GM23338 (cell line): ENCODE data around the gene EGFL7.

Source experiments
- CREB1 ChIP-seq: fragments of 250-450 bp; sonication (Bioruptor Pico); IDR thresholded peaks from 2 replicates; pipeline ENCODE4 v1.5.0; 2020; ENCODE audit warnings: low read depth, mild to moderate bottlenecking, moderate library complexity
- EZH2 ChIP-seq: fragments of 200-600 bp; sonication (generic); IDR thresholded peaks from one replicate; pipeline ENCODE4 v1.8.0; 2017; ENCODE audit warnings: antibody characterized with exemption, mild to moderate bottlenecking, low read depth; ENCODE audit not compliant: unreplicated experiment
- EZH2phosphoT487 ChIP-seq: fragments of 200-600 bp; sonication (generic); IDR thresholded peaks from one replicate; pipeline ENCODE4 v1.8.1; 2018; ENCODE audit warnings: antibody characterized with exemption; ENCODE audit not compliant: unreplicated experiment
- JUNB ChIP-seq: IDR thresholded peaks from one replicate; pipeline ENCODE4 v1.6.1; 2016; ENCODE audit warnings: antibody characterized with exemption; ENCODE audit not compliant: unreplicated experiment
- POLR2AphosphoS5 ChIP-seq: IDR thresholded peaks from 2 replicates; pipeline ENCODE4 v1.6.1; 2016; ENCODE audit warnings: antibody characterized with exemption, low read depth
- ZNF114 ChIP-seq: fragments of 250-450 bp; sonication (Bioruptor Pico); IDR thresholded peaks from 2 replicates; pipeline ENCODE4 v1.5.0; 2020; ENCODE audit warnings: mild to moderate bottlenecking, moderate library complexity
- ZNF462 ChIP-seq: fragments of 250-450 bp; sonication (Bioruptor Pico); IDR thresholded peaks from 2 replicates; pipeline ENCODE4 v1.5.0; 2020; ENCODE audit warnings: mild to moderate bottlenecking, moderate library complexity
- TF ChIP-seq, protein P1 (sequence below), 2 experiments: fragments of 200-600 bp in 1 of 2; sonication (generic) in 1 of 2; conservative IDR thresholded peaks; 2 replicates each; pipeline versions ENCODE4 v1.5.1 to v1.6.1; 2016 to 2017; ENCODE audit warnings: antibody characterized with exemption in 2 of 2, low read depth in 2 of 2, mild to moderate bottlenecking in 2 of 2, moderate library complexity in 1 of 2
- TF ChIP-seq, protein P2 (sequence below): IDR thresholded peaks from one replicate; pipeline ENCODE4 v1.6.1; 2018; ENCODE audit warnings: antibody characterized with exemption; ENCODE audit not compliant: unreplicated experiment
- TF ChIP-seq, protein P3 (sequence below): IDR thresholded peaks from 2 replicates; pipeline ENCODE4 v1.6.1; 2016; ENCODE audit warnings: antibody characterized with exemption

GRCh38 chr9:136671646-136672430, 9.1 kb downstream of the EGFL7 start:
- TF ChIP-seq ZNF114 (CRISPR knock-in tag): no peak
- TF ChIP-seq EZH2phosphoT487: no peak
- no peak for TF ChIP-seq CREB1
- TF ChIP-seq, protein P1, sequence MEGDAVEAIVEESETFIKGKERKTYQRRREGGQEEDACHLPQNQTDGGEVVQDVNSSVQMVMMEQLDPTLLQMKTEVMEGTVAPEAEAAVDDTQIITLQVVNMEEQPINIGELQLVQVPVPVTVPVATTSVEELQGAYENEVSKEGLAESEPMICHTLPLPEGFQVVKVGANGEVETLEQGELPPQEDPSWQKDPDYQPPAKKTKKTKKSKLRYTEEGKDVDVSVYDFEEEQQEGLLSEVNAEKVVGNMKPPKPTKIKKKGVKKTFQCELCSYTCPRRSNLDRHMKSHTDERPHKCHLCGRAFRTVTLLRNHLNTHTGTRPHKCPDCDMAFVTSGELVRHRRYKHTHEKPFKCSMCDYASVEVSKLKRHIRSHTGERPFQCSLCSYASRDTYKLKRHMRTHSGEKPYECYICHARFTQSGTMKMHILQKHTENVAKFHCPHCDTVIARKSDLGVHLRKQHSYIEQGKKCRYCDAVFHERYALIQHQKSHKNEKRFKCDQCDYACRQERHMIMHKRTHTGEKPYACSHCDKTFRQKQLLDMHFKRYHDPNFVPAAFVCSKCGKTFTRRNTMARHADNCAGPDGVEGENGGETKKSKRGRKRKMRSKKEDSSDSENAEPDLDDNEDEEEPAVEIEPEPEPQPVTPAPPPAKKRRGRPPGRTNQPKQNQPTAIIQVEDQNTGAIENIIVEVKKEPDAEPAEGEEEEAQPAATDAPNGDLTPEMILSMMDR (conservative IDR thresholded peaks at IDR 0.05; ENCODE audit: low read depth in 2 of 2): peak; percentile 75 to 85
- TF ChIP-seq, protein P2, sequence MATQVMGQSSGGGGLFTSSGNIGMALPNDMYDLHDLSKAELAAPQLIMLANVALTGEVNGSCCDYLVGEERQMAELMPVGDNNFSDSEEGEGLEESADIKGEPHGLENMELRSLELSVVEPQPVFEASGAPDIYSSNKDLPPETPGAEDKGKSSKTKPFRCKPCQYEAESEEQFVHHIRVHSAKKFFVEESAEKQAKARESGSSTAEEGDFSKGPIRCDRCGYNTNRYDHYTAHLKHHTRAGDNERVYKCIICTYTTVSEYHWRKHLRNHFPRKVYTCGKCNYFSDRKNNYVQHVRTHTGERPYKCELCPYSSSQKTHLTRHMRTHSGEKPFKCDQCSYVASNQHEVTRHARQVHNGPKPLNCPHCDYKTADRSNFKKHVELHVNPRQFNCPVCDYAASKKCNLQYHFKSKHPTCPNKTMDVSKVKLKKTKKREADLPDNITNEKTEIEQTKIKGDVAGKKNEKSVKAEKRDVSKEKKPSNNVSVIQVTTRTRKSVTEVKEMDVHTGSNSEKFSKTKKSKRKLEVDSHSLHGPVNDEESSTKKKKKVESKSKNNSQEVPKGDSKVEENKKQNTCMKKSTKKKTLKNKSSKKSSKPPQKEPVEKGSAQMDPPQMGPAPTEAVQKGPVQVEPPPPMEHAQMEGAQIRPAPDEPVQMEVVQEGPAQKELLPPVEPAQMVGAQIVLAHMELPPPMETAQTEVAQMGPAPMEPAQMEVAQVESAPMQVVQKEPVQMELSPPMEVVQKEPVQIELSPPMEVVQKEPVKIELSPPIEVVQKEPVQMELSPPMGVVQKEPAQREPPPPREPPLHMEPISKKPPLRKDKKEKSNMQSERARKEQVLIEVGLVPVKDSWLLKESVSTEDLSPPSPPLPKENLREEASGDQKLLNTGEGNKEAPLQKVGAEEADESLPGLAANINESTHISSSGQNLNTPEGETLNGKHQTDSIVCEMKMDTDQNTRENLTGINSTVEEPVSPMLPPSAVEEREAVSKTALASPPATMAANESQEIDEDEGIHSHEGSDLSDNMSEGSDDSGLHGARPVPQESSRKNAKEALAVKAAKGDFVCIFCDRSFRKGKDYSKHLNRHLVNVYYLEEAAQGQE: no peak
- TF ChIP-seq EZH2: no peak
- TF ChIP-seq POLR2AphosphoS5: no peak
- TF ChIP-seq, protein P3, sequence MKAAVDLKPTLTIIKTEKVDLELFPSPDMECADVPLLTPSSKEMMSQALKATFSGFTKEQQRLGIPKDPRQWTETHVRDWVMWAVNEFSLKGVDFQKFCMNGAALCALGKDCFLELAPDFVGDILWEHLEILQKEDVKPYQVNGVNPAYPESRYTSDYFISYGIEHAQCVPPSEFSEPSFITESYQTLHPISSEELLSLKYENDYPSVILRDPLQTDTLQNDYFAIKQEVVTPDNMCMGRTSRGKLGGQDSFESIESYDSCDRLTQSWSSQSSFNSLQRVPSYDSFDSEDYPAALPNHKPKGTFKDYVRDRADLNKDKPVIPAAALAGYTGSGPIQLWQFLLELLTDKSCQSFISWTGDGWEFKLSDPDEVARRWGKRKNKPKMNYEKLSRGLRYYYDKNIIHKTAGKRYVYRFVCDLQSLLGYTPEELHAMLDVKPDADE: no peak
- TF ChIP-seq JUNB: no peak
- no peak for TF ChIP-seq ZNF462 (CRISPR knock-in tag)
